Measurements from ENCODE around the gene PNPLA6. TPM values are rescaled to one million over a fixed set of nuclear protein-coding genes. Genes with fewer than 3 reads are reported as not detected.

PNPLA6 gene
- total and polyA plus RNA-seq, 10 of the 15 experiments (the other 5 are each of a cell fraction or from before 2014, with no cell fraction given): 0.95 to 105 (median 40.0) TPM

DNA sequence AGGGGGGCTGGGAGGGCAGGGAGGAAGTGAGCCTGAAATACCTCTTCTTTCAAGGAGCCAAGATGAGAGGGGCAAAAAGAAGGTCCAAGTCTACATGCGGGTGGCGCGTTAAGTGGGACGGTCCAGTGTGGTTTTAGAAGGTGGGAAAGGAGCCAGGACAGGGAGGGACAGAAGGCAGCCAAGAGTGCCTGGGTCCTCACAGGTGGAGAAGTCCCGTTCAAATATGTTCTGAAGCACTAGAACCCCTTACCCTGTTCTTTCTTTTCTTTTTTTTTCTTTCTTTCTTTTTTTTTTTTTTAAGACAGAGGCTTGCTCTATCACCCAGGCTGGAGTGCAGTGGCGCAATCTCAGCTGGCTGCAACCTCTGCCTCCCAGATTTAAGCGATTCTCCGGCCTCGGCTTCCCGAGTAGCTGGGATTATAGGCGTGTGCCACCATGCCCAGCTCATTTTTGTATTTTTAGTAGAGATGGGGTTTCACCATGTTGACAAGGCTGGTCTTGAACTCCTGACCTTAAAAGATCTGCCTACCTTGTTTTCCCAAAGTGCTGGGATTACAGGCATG lies 67.5 kb downstream of the PNPLA6 start:
- Histone ChIP-seq H3K4me3 (no peak overlapping the region), H2AFZ (ENCODE audit: control insufficient read depth, low read depth, low read length) (no peak overlapping the region), H3K4me1 (ENCODE audit: control insufficient read depth, insufficient read depth, low read length) (no peaks in the 10 kb centered on the region), H3K9ac (ENCODE audit: control insufficient read depth, insufficient read depth, low read length) (no peak overlapping the region), H3K4me2 (ENCODE audit: control insufficient read depth, insufficient read depth) (no peak overlapping the region), H4K20me1 (ENCODE audit: control insufficient read depth, insufficient read depth) (no peaks in the 10 kb centered on the region), H3K36me3 (ENCODE audit: control insufficient read depth in 2 of 2, insufficient read depth in 2 of 2, low read length in 1 of 2) (no peaks in the 10 kb centered on the region), H3K27me3 (replicated peaks in 1 of 2; ENCODE audit: control insufficient read depth in 2 of 2, insufficient read depth in 2 of 2, low read length in 1 of 2) (no peaks in the 10 kb centered on the region), H3K27ac (ENCODE audit: control insufficient read depth, insufficient read depth) (no peak overlapping the region), H3K9me3 (replicated peaks; ENCODE audit: control insufficient read depth, insufficient read depth, low read length) (no peaks in the 10 kb centered on the region), H3K79me2 (ENCODE audit: control insufficient read depth, insufficient read depth, low read length) (no peaks in the 10 kb centered on the region)
- DNase-seq (ENCODE audit: low read depth, low spot score) (no peak), ATAC-seq (no peak), FAIRE-seq (no peak)
- in situ Hi-C loops (cut with MboI) (no loop called here), intact Hi-C loops (cut with micrococcal nuclease; ENCODE audit: unreplicated experiment) (no loop called here)
- ChIA-PET SMC1A (ENCODE audit: uncharacterized antibody, unreplicated experiment) (interaction anchor here (1.3 kb wide), 1 partner anchor 13 kb away, joined by 3 read pairs; no protein-coding TSS in a partner anchor), POLR2A (interaction anchor here (0.6 kb wide), 1 partner anchor 19 kb away, joined by 3 read pairs; no protein-coding TSS in a partner anchor), RAD21 (ENCODE audit: unreplicated experiment) (no interaction called here), CTCF (no interaction called here)
- 62% methylated on average over 11 of the region's 11 CpGs for WGBS (ENCODE audit: insufficient coverage, insufficient replicate concordance, low lambda C conversion rate, missing lambda C conversion rate)
- TF ChIP-seq TARDBP (IDR thresholded peaks at IDR 0.05; ENCODE audit: borderline replicate concordance): no peak
- no peak for TF ChIP-seq KAT2A (conservative IDR thresholded peaks at IDR 0.05; ENCODE audit: control insufficient read depth, low read depth, low read length)
- TF ChIP-seq POLR2AphosphoS5 (IDR thresholded peaks at IDR 0.05; ENCODE audit: low read length): no peak
- no peak for TF ChIP-seq IRF3 (IDR thresholded peaks at IDR 0.05)
- TF ChIP-seq ZNF24 (IDR thresholded peaks at IDR 0.05): no peak
- TF ChIP-seq EP300 (IDR thresholded peaks at IDR 0.05; ENCODE audit: borderline replicate concordance in 1 of 2, control insufficient read depth in 1 of 2, low read depth in 2 of 2, low read length in 2 of 2): no peak
- TF ChIP-seq RAD21 (IDR thresholded peaks at IDR 0.05; ENCODE audit: insufficient read depth, low read depth, low read length): no peak
- TF ChIP-seq BACH1 (IDR thresholded peaks at IDR 0.05; ENCODE audit: borderline replicate concordance): no peak
- TF ChIP-seq, protein P1, sequence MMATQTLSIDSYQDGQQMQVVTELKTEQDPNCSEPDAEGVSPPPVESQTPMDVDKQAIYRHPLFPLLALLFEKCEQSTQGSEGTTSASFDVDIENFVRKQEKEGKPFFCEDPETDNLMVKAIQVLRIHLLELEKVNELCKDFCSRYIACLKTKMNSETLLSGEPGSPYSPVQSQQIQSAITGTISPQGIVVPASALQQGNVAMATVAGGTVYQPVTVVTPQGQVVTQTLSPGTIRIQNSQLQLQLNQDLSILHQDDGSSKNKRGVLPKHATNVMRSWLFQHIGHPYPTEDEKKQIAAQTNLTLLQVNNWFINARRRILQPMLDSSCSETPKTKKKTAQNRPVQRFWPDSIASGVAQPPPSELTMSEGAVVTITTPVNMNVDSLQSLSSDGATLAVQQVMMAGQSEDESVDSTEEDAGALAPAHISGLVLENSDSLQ (IDR thresholded peaks at IDR 0.05): no peak
- no peak for TF ChIP-seq NFYA (IDR thresholded peaks at IDR 0.05; ENCODE audit: borderline replicate concordance, low read depth, low read length)
- no peak for TF ChIP-seq POLR2AphosphoS2 (IDR thresholded peaks at IDR 0.05; ENCODE audit: low read depth, low read length)
- no peak for TF ChIP-seq CREB1 (IDR thresholded peaks at IDR 0.05; ENCODE audit: low read depth)
- TF ChIP-seq HDAC6 (IDR thresholded peaks at IDR 0.05; ENCODE audit: unreplicated experiment): no peak
- TF ChIP-seq, protein P2, sequence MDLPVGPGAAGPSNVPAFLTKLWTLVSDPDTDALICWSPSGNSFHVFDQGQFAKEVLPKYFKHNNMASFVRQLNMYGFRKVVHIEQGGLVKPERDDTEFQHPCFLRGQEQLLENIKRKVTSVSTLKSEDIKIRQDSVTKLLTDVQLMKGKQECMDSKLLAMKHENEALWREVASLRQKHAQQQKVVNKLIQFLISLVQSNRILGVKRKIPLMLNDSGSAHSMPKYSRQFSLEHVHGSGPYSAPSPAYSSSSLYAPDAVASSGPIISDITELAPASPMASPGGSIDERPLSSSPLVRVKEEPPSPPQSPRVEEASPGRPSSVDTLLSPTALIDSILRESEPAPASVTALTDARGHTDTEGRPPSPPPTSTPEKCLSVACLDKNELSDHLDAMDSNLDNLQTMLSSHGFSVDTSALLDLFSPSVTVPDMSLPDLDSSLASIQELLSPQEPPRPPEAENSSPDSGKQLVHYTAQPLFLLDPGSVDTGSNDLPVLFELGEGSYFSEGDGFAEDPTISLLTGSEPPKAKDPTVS (IDR thresholded peaks at IDR 0.05; ENCODE audit: low read depth, low read length): no peak
- no peak for TF ChIP-seq RCOR1 (conservative IDR thresholded peaks at IDR 0.05; ENCODE audit: low read depth, low read length)
- no peak for TF ChIP-seq ELK1 (IDR thresholded peaks at IDR 0.05; ENCODE audit: low read depth, low read length)
- no peak for TF ChIP-seq ATF3 (IDR thresholded peaks at IDR 0.05; ENCODE audit: borderline replicate concordance, extremely low read depth, low read depth, low read length)
- BruUV-seq (replicated peaks): no TSS peak

Data from GM12878 (cell line).